Middle frontal gyrus (tissue), 1 donor: Measurements from ENCODE around the gene TMC8.

Experiments
- DNase-seq: peaks from one replicate; pipeline ENCODE4 v3.0.0-alpha.2; 2015; ENCODE audit warnings: low spot score; ENCODE audit errors: extremely low spot score

TMC8 gene

DNA sequence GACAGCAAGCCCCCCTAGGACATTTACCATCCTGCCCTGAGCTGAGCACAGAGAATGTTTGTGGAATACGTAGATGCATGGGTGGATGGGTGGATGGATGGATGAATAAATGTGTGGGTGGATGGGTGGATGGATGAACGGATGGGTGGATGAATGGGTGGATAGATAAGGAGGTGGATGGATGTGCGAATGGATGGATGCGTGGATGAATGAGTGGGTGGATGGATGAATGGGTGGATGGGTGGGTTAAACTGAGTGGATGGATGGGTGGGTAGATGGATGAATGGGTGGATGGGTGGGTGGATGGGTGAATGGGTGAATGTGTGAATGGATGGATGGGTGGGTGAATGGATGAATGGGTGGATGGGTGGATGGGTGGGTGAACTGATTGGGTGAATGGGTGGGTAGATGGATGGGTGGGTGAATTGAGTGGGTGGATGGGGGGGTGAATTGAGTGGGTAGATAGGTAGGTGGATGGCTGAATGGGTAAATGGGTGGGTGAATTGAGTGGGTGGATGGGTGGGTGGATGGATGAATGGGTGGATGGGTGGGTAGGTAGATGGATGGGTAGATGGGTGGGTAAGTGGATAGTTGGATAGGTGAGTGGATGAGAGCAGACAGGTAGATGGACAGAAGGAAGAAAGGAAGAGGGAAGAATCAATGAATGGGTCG, 7.2 kb upstream of the TMC8 start:
- no peak for DNase-seq

DNA sequence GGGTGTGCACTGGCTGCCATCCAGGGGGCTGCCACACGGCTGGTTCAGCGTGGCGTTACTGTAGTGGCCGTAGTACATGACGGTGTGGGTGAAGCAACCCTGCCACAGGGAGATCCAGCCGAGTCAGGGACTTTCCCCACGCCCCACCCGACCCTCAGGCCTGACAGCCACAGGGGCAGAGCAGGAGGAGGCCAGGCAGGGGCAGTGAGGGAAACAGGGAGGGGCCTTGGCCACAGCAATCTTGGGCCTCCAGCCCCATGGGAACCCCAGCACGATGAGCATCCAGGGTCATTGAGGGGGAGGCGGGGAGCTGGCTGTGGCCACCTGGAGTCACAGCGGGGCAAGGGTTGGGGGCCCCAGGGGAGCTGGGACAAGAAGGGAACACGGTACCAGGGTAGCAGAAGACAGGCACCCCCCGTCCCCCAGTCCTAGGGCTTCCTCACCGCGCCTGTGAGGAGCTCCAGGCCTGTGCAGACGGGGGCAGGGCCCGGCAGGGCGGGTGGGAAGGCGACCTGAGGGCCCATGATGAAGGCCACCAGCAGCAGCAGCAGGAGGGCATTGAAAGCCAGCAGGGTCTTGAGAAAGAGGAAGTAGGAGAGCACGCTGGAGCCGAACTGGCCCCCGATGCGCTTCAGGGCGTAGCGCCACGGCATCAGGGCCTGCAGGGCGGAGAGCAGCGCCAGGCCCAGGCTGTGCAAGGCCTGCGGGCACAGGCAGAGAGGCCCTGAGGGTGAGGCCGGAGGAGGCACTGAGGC, 6.3 kb upstream of the TMC8 start:
- DNase-seq = no peak

DNA sequence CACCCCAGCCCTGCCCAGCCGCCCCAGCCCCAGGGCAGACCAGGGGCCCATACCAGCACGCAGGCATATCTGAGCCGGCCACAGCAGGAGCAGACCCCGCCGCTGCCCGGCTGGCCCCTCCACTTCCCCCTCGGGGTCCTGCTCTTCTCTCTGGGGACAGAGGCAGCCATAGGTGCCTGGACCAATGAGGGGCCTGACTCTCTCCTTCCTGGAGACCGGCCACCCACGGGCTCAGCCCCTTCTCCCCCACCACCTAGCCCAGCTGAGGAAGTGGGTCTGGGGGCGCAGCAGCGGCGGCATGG, 5.8 kb upstream of the TMC8 start:
- DNase-seq = no peak

DNA sequence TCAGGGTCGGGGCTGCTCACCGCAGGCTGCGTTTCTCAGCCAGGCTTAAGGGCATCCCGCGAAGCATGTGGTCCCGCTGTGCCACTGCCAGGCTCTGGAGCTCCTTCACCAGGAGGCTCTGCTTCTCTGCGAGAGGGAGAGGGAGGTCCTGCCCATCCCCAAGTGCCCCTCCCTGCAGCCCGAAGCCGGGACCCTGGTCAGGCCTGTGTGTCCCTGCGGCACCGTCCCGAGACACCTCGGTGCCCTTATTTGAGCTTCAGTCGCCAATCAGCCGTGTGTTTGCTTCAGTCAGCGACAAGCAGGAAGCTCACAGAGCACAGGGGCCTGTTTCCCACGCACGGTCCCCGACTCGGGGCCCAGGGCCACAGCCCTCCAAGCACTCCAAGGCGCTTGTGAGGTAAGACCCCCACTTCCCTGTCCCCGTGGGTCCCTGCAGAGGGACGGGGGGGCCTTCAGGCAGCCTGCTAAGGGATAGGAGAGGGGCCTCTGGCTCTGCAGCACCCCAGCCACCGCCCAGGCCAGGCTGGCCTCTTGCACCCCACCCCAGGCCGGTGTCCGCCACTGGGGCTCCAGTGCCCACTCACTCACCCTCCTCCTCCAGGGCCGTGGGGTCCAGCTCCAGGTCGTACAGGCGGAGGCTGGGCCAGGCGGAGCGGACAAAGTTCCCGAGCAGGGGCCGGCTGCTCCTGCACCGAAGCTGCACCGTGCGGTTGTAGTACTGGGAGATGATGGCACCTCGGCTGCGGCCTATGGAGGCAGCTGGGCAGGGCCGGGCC, 5.2 kb upstream of the TMC8 start:
- no peak for DNase-seq

DNA sequence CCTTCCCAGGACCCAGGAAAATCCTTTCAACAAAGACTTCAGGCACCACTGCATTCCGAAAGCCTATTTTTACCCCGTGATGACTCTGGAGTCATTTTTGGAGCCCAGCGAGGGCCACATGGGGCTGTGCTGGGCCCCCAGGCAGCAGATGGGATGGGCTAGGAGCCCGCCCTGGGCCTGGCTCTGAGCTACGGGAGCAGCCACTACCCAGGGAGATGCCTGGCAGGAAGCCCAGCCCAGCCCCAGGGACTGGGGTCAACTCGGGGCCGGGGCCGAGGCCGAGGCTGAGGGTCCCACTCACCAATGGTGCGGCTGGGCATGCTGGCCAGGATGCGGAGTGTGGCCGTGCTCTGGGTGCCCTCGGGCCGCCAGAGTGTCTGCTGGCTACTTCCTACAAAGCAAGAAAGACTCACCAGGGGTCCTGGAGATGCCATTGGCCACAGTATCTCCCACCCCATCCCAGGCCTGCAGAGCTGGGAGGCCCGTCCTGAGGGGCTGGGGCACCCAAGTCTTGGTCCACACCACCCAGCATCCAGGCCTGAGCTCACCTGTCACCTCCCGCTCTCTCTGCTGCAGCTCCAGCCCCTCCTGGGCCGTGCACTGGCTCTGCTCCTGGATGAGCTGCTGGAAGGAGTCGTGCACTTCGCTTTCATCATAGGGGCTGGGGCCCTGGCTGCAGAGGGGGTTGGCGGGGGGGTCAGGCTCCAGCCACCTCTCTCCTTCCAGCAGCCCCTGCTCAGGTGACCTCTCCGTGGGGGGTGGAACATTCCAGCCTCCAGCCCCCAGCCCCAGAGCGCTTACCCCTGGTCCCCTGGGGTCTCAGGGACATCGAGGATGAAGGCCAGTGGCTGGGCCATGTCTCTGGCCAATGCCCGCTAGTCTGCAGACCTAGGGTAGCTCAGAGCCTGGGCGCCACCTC, 4.3 kb upstream of the TMC8 start:
- DNase-seq = no peak

DNA sequence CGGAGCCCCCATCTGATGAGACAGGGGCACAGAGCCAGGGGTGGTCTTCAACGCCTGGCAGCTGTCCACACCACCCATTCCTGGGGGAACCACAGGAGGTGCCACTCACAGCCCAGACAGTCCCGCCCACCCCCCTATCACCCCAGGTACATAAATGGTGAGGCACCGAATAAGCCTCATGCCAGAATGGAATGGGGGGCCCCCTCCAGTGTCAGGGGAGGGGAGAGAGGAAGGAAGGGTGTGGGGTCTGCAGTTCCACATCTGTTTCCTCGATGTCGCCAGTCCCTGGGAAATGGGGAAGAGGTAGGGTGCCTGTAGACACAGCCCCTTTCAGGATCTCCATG, 3.7 kb upstream of the TMC8 start:
- DNase-seq = no peak

DNA sequence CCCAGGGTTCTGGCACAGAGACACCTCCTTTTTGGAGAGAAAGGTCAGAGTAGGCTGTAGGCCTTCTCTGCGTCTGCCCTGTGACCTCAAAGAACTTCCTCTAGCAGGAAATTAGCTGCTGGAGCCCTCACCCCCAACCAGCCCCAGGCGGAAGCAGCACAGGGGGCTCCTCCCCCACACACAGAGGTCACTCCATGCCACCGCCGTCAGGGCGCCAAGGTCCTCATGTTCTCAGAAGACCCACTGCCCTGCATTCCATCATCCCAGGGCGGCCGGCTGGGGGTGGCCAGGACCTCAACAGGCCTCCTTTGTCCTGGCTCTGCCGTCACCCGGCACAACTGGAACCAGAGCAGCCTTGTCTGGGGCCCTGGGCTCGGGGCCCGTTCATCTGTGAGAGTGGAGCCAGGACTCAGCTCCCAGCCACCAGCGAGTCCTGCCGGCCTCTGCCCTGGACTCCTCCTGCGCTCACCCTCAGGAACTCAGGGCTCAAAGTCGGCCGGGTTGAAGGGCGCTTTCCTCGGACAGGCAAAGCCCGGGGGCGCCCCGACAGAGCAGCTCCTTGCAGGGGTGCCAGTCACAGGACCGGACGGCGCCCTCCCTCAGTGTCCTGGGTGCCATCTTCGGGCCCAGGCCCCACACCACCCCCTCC, 3.2 kb upstream of the TMC8 start:
- DNase-seq = peak; percentile 76

DNA sequence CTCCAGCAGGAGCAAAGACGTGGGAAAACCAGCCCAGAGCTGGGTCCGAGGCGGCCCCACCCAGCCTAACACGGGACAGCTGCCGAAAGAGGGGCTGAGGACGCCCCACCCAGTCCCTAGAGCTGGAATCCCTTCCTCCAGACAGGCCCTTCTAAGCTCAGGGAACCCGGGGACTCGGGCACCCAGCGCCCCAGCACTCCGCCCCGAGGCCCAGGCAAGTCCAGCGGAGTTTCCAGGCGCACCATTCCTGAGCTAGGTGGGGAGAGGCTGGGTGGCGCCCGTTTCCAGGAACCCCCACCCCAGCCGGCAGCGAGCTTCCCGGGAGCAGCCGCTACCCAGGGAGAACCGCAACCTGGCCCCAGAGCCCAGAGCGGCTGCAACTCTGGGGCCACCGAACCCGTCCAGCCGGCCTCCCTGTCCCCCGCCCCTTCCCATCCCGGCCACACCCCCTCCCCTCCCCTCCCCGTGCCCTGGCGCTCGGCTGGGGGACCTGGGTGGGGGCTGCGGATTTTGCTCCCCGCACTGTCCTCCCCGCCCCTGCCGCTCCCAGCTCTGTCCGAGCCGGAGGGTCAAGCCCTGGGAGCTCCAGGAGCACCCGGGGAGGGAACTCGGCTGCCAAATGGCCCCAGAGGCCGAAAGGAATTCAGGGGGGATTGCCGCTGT, 2.6 kb upstream of the TMC8 start:
- DNase-seq = no peak

DNA sequence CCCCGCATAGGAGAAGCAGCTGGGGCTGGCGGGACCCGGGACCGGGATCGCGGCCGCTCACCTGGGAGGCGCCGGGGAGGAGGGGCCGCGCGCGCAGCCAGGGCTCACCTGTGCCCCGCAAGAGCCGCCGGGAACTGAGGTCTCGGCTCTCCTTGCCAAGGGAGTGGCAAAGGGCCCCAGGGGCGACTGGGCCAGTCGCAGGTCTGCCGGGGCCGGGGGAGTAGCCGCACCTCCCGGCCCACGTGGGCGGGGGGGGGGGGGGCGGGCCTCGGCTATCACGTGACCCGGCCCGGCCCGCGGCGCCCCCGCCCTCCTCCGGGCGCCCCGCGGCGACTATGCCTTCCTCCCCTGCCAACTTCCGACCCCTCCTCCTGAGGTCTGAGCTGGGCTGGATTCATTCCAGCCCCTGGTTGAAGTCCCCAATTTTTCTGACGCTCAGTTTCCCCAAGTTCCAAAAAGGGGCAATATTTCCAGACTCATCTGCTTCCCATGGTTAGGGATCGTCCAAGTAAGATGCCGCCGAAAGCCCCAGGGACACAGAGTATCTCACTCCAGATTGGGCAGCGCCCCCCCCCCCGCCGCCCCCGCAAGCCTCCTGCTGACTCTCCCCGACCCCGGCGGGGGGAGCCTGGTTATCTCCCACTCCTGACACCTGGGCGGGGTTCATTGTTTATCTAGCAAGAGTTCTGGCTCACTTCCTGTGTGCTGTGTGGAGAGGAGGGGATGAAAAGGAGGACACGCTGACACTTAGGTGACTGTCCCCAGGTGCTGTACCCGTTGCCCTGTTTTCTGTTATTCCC, 1.8 kb upstream of the TMC8 start, which contains the start of gene TMC6:
Gene TMC6 (minus strand): TSS at position 205 of the 800 bp plus-strand sequence. CDS start 1,923 bp downstream, outside the sequence.
- DNase-seq = no peak

DNA sequence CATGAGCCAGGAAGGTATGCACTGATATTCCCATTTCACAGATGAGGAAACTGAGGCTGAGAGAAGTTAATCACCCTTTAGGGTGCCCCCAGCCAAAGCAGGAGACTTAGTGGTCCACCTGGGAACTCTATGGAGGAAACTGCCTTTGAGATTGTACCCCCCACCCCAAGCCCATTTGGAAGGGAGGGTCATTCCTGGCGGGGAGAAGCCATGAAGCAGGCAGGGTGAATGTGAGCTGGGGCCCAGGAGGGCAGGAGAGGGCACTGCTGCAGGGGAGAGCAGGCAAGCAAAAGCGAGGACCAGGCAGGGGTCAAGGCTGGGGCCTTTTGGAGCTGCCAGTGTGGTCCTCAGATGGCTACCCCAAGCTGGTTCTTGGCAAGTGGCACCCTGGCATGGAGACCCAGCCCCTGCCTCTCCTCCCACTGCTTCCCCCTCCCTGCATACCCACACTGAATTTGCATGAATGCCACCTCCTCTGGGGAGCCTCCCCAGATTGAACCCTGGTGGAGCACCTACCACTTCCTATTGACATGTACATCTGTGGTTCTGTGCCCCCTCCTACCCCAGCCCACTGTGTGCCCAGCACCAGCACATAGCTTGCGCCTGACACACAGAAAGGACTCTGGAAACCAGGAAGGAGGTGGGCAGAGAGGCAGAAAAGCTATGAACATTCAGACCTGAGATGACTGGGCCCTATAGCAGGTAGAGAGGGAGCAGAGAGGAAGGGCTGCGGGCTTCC, 1.1 kb upstream of the TMC8 start:
- no peak for DNase-seq

DNA sequence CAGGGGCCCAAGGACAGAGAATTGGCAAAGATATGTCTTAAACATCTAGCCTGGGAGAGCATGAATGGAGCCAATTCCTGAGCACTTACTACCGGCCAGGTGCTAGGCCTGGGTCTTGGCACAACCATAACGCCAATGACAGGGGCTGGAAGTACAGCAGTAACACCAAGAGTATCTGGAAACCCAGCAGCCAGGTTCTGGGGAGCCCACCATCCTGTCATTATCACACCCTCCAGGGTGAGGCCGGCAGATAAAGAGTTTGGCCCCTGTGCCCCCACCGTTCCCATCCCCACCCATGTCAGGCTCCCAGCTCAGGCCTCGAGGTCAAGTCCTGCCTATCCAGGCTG, 508 bp upstream of the TMC8 start:
- no peak for DNase-seq

DNA sequence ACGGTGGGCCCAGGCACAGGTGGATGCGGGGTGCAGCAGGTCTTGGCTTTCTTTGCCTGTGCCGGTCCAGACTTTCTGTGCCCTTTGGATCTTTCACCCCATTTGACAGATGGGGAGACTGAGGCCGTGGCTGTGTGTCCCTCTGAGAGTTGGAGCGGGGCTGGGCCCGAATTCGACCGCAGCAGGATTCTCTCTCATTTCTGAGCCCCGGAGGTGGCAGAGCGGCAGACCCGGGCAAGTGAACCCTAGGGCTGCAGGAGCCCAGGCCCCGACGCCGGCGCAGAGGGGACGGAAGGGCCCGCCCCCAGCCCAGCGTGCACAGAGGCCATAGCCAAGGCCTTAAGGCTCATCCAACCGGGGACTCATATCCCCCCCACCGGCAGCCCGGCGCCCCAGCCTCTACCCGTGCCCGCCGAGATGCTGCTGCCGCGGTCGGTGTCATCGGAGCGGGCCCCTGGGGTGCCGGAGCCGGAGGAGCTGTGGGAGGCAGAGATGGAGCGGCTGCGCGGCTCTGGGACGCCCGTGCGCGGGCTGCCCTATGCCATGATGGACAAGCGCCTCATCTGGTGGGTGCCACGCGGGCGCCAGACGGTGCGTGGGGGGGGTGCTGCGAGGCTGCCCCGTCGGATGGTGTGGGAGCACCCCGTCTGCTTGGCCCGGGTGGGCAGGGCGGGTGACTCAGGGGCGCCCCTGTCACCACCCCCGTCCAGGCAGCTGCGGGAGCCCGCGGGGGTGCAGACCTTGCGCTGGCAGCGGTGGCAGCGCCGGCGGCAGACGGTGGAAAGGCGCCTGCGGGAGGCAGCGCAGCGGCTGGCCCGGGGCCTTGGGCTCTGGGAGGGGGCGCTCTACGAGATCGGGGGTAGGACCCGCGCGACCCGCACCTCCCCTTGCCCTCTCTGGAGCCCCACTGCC, 857 bp downstream of the TMC8 start:
- no peak for DNase-seq

DNA sequence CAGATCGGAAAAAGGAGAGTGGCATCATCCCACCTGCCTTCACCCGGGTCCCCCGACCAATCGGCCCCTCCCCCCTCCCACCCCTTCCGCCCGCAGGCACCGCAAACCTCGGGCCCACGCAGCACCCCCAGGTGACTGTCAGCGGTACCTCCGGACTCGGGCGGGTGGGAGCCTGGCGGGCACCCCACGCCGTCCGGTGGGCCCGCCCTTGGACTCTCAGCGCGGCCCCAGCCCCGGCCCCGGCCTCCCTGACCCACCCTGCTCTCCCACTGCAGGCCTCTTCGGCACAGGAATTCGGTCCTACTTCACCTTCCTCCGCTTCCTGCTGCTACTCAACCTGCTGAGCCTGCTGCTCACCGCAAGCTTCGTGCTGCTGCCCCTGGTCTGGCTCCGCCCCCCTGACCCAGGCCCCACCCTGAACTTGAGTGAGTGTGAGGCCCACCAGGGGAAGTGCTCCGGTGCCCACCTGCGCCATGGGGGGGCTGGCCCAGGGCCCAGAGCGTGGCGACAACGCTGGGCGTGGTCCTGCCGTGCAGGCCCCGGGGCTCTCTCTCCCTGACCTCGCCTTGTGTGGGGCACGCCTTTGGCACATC, 1.6 kb downstream of the TMC8 start:
- DNase-seq = no peak

DNA sequence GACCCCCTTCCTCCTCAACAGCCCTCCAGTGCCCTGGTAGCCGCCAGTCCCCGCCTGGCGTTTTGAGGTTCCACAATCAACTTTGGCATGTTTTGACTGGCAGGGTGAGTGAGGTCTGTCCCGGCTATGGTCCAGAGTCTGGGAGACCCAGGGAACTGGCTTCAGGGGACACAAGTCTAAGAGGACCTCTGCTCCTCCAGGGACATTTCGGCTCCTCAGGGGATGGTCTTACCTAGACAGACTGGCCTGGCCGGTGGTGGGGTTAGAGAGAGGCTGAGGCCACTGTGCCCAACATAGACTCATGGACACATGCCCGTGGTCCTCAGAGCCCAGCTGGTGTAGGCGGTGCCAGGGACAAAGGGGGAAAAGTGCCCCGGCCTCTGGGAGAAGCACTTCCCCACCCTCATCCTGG, 2.2 kb downstream of the TMC8 start:
- DNase-seq = no peak

DNA sequence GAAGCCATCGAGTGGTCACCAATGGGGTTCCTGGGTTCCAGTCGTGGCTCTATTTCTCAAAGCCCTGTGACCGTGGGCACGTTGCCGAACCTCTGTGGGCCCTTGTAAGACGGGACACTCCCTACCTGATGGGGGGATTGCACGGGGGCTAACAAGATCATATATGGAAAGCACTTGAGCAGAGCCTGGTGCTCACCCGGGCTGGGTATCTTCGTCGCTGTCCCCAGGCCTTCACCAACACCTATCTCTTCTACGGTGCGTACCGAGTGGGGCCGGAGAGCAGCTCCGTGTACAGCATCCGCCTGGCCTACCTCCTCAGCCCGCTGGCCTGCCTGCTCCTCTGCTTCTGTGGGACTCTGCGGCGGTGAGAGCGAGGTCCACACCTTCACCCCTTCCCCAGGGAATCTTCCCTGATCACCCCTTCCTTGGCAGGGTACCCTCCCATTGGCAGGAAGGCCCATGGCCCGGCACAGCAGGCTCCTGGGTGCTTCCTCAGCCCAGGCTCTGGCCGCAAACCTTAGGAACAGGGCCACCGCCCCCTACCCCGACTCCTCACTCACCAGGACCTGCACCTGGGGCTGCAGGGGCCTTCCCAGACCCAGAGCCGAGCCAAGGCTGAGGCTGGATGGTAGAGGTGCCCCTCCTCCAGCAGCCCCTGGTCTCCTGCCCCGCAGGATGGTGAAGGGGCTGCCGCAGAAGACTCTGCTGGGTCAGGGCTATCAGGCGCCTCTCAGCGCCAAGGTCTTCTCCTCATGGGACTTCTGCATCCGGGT, 2.8 kb downstream of the TMC8 start:
- DNase-seq = no peak

DNA sequence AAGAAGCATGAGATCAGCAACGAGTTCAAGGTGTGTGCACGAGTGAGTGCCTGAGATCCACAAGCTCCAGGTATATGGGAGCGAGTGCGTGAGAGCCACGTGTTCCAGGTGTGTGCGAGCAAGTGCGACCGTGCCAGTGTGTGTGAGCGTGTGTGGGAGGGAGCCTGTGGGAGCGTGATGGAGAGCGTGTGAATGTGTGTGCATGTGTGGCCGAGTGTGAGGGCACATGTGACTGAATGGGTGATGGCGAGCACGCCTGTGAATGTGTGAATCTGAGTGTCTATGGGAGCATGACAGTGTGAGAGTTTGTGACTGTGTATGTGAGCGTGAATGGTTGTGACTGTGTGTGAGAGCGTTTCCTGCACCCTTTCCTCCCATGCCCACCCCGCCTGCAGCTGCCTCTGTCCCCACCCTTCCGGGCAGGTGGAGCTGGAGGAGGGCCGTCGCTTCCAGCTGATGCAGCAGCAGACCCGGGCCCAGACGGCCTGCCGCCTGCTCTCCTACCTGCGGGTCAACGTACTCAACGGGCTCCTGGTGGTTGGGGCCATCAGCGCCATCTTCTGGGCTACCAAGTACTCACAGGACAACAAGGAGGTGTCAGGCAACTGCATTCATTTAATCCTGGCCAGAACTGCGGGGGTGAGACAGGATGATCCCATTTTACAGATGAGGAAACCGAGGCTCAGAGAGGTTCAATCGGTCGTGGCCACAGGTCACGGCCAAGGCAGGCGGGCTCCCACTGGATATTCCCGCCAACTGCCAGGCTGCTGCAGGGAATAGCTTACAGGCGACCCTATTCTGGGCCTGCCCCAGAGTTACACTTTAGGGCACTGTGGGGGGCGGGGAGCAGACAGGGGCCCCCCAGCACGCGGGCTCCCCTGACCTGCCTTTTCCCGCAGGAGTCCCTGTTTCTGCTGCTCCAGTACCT, 3.7 kb downstream of the TMC8 start:
- DNase-seq = no peak
